ENCODE data around the gene C2CD4C. TPM values are rescaled to one million over a fixed set of nuclear protein-coding genes. Genes with fewer than 3 reads are reported as not detected.

Gene C2CD4C
- total RNA-seq, 3 donors from 2014 or later, result 0.29 to 2.6 (median 0.80) TPM

DNA sequence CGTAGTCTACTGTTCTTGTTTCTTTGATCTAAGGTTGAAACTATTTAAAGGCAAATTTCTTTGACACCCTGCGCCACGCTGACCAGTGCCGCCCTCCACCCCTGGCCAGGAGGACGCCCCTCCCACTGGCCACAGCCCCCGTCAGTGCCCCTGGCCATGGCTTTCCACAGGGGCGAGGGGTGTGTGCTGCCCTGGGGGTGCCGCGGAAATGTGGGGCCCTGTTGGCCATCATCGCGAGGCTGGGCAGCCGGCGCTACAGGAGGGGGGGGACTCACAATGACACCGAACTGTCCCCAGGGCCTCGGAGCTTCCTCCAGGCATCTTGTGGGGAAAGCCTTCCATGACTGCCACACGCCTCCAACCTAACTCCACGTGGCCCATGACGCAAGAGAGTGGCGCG, 41.0 kb upstream of the C2CD4C start:
- intact Hi-C loops (cut with DNase I; ENCODE audit: low total_unique reads), result no loop called here
- no peaks in the 10 kb centered on the region for H3K36me3 ChIP-seq
- no peak for DNase-seq (ENCODE audit: low spot score in 2 of 2)
- no peaks in the 10 kb centered on the region for H3K27me3 ChIP-seq
- H3K4me3 ChIP-seq, result no peak overlapping the region
- no peak overlapping the region for H3K27ac ChIP-seq
- TF ChIP-seq POLR2AphosphoS5 (IDR thresholded peaks at IDR 0.05) (no peak), POLR2A (IDR thresholded peaks at IDR 0.05) (no peak)
- no peaks in the 10 kb centered on the region for H3K9me3 ChIP-seq
- no peaks in the 10 kb centered on the region for H3K4me1 ChIP-seq

DNA sequence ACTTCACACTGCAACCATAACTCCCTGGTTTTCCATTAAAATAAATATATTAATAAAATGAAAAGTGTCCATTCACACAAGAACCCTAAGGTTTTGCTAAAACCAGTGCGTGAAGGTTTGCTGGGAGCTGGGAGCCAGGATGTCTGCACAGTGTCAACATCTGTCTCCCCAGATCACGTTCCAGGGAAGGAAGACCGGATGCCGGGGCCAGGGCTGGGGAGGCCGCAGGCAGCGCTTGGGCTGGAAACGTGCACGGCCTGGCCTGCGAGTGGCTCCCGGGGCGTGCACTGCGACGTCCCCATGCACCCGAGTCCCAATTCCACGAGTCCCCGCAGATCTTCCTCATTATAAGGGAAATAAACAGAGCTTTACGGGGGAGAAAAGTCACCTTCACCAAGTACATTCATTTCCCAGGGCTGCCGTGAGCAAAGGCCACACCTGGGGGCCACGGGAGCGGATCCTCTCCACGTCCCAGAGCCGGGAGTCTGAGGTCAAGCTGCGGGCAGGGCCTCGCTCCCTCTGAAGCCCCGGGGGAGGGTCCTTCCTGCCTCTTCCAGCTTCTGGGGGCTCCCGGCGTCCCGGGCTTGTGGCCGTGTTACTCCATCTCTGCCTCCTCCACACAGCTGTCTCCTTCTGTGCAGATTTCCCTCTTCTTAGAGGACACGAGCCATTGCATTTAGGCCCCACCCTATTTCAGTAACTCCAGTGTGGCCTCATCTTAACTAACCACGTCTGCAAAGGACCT, 39.0 kb upstream of the C2CD4C start:
- Histone ChIP-seq H3K4me1 (no peaks in the 10 kb centered on the region), H3K4me3 (no peak overlapping the region), H3K27ac (no peak overlapping the region), H3K27me3 (no peaks in the 10 kb centered on the region), H3K9me3 (no peaks in the 10 kb centered on the region), H3K36me3 (no peaks in the 10 kb centered on the region)
- no peak for DNase-seq (ENCODE audit: low spot score in 2 of 2)
- TF ChIP-seq POLR2AphosphoS5 (IDR thresholded peaks at IDR 0.05) (no peak), POLR2A (IDR thresholded peaks at IDR 0.05) (no peak)
- TF ChIP-seq, protein P1, sequence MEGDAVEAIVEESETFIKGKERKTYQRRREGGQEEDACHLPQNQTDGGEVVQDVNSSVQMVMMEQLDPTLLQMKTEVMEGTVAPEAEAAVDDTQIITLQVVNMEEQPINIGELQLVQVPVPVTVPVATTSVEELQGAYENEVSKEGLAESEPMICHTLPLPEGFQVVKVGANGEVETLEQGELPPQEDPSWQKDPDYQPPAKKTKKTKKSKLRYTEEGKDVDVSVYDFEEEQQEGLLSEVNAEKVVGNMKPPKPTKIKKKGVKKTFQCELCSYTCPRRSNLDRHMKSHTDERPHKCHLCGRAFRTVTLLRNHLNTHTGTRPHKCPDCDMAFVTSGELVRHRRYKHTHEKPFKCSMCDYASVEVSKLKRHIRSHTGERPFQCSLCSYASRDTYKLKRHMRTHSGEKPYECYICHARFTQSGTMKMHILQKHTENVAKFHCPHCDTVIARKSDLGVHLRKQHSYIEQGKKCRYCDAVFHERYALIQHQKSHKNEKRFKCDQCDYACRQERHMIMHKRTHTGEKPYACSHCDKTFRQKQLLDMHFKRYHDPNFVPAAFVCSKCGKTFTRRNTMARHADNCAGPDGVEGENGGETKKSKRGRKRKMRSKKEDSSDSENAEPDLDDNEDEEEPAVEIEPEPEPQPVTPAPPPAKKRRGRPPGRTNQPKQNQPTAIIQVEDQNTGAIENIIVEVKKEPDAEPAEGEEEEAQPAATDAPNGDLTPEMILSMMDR (IDR thresholded peaks at IDR 0.05), result no peak
- intact Hi-C loops (cut with DNase I; ENCODE audit: low total_unique reads), result no loop called here

GRCh38 chr19:447064-447426, 38.1 kb upstream of the C2CD4C start:
- Histone ChIP-seq H3K9me3 (no peaks in the 10 kb centered on the region), H3K27me3 (no peaks in the 10 kb centered on the region), H3K27ac (no peak overlapping the region), H3K36me3 (no peaks in the 10 kb centered on the region), H3K4me3 (no peak overlapping the region), H3K4me1 (no peaks in the 10 kb centered on the region)
- TF ChIP-seq POLR2A (IDR thresholded peaks at IDR 0.05), result no peak
- TF ChIP-seq, protein P1 (IDR thresholded peaks at IDR 0.05), result no peak
- TF ChIP-seq POLR2AphosphoS5 (IDR thresholded peaks at IDR 0.05), result no peak
- no peak for DNase-seq (ENCODE audit: low spot score in 2 of 2)
- intact Hi-C loops (cut with DNase I; ENCODE audit: low total_unique reads), result no loop called here

GRCh38 chr19:444677-445210, 35.8 kb upstream of the C2CD4C start:
- DNase-seq (ENCODE audit: low spot score in 2 of 2), result no peak
- H3K9me3 ChIP-seq, result no peaks in the 10 kb centered on the region
- no peak overlapping the region for H3K4me3 ChIP-seq
- no peaks in the 10 kb centered on the region for H3K36me3 ChIP-seq
- no peak overlapping the region for H3K27ac ChIP-seq
- no peaks in the 10 kb centered on the region for H3K4me1 ChIP-seq
- intact Hi-C loops (cut with DNase I; ENCODE audit: low total_unique reads), result no loop called here
- TF ChIP-seq POLR2AphosphoS5 (IDR thresholded peaks at IDR 0.05), result no peak
- TF ChIP-seq POLR2A (IDR thresholded peaks at IDR 0.05), result no peak
- H3K27me3 ChIP-seq, result no peaks in the 10 kb centered on the region

- Histone ChIP-seq H3K36me3 (no peaks in the 10 kb centered on the region), H3K4me3 (no peak overlapping the region), H3K4me1 (no peaks in the 10 kb centered on the region), H3K27ac (no peak overlapping the region), H3K27me3 (no peaks in the 10 kb centered on the region), H3K9me3 (no peaks in the 10 kb centered on the region)
- intact Hi-C loops (cut with DNase I; ENCODE audit: low total_unique reads), result no loop called here
- DNase-seq (ENCODE audit: low spot score in 2 of 2), result no peak
- no peak for TF ChIP-seq POLR2AphosphoS5 (IDR thresholded peaks at IDR 0.05)
These were observed 34.1 kb upstream of the C2CD4C start for GRCh38 chr19:443005-443404.

DNA sequence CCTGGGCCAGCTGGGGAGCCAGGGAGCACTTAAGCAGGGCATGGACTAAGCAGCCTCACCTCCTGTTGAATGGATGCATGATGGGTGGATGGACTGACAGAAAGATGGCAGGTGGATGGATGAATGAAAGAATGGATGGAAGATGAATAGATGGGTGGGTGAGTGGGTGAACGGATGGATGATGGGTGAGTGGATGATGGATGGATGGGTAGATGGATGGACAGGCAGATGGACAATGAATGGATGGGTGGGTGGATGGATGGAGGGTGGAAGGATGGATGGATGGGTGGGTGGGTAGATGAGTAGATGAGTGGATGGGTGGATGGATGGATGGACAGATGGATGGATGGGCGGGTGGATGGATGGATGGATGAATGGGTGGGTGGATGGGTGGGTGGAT, 33.1 kb upstream of the C2CD4C start:
- Histone ChIP-seq H3K27me3 (no peaks in the 10 kb centered on the region), H3K27ac (no peak overlapping the region), H3K4me3 (no peak overlapping the region), H3K36me3 (no peaks in the 10 kb centered on the region), H3K9me3 (no peaks in the 10 kb centered on the region), H3K4me1 (no peaks in the 10 kb centered on the region)
- no peak for TF ChIP-seq POLR2AphosphoS5 (IDR thresholded peaks at IDR 0.05)
- no peak for TF ChIP-seq POLR2A (IDR thresholded peaks at IDR 0.05)
- TF ChIP-seq, protein P1 (IDR thresholded peaks at IDR 0.05), result no peak
- no peak for DNase-seq (ENCODE audit: low spot score in 2 of 2)
- intact Hi-C loops (cut with DNase I; ENCODE audit: low total_unique reads), result no loop called here
